BLaER1 (cell line): ENCODE results near the gene OR6B3.

ENCODE experiments used
- H3K27ac ChIP-seq: shearing (Covaris generic); formaldehyde crosslinking; 2 replicates; pipeline ENCODE4 v1.8.1; 2022
- H3K27me3 ChIP-seq: shearing (Covaris generic); formaldehyde crosslinking; 2 replicates; pipeline ENCODE4 v1.8.1; 2022
- H3K36me3 ChIP-seq: shearing (Covaris generic); formaldehyde crosslinking; 2 replicates; pipeline ENCODE4 v1.8.1; 2022
- H3K4me1 ChIP-seq: shearing (Covaris generic); formaldehyde crosslinking; 2 replicates; pipeline ENCODE4 v1.8.1; 2022
- H3K4me2 ChIP-seq: shearing (Covaris generic); formaldehyde crosslinking; 2 replicates; pipeline ENCODE4 v1.8.1; 2022
- H3K4me3 ChIP-seq: shearing (Covaris generic); formaldehyde crosslinking; 2 replicates; pipeline ENCODE4 v1.8.1; 2022
- H3K9ac ChIP-seq: shearing (Covaris generic); formaldehyde crosslinking; 2 replicates; pipeline ENCODE4 v1.8.1; 2022
- H3K9me3 ChIP-seq: shearing (Covaris generic); formaldehyde crosslinking; 2 replicates; pipeline ENCODE4 v1.8.1; 2022
- H4K20me1 ChIP-seq: shearing (Covaris generic); formaldehyde crosslinking; 2 replicates; pipeline ENCODE4 v1.8.1; 2022
- Cebpa-rat ChIP-seq: shearing (Covaris generic); IDR thresholded peaks from 2 replicates; pipeline ENCODE4 v1.8.1; 2022

The OR6B3 gene

GRCh38 chr2:240053173-240054155 is at the start of gene OR6B3:
Gene OR6B3, minus strand, starts transcription at chr2:240053521.
- no peak for TF ChIP-seq Cebpa-rat
- Histone ChIP-seq H3K9me3 (no peaks in the 10 kb centered on the region), H3K4me2 (no peak within 1 kb of the TSS), H3K9ac (no peak within 1 kb of the TSS), H3K27ac (no peak within 1 kb of the TSS), H3K36me3 (no peaks in the 10 kb centered on the region), H4K20me1 (no peaks in the 10 kb centered on the region), H3K4me3 (no peak within 1 kb of the TSS), H3K27me3 (no peaks in the 10 kb centered on the region), H3K4me1 (peaks cover 11% of the 10 kb centered on the region)

GRCh38 chr2:240098349-240098748 is 45.0 kb upstream of the OR6B3 start:
- Histone ChIP-seq H3K27ac (no peak overlapping the region), H3K9me3 (peaks cover 16% of the 10 kb centered on the region; the same call in 1 of the 2 replicates), H3K36me3 (no peaks in the 10 kb centered on the region), H3K9ac (no peak overlapping the region), H3K4me3 (no peak overlapping the region), H3K4me2 (no peak overlapping the region), H4K20me1 (no peaks in the 10 kb centered on the region), H3K4me1 (no peaks in the 10 kb centered on the region), H3K27me3 (peaks cover 9% of the 10 kb centered on the region; the same call in 1 of the 2 replicates)
- no peak for TF ChIP-seq Cebpa-rat

- Histone ChIP-seq H3K36me3 (no peaks in the 10 kb centered on the region), H3K9ac (no peak overlapping the region), H4K20me1 (no peaks in the 10 kb centered on the region), H3K4me3 (no peak overlapping the region), H3K27me3 (peaks cover 9% of the 10 kb centered on the region; the same call in 1 of the 2 replicates), H3K9me3 (peaks cover 16% of the 10 kb centered on the region; the same call in 1 of the 2 replicates), H3K4me1 (no peaks in the 10 kb centered on the region), H3K4me2 (no peak overlapping the region), H3K27ac (no peak overlapping the region)
- no peak for TF ChIP-seq Cebpa-rat
Measured at GRCh38 chr2:240095556-240096523, 42.5 kb upstream of the OR6B3 start.

GRCh38 chr2:240089306-240089705 is 36.0 kb upstream of the OR6B3 start:
- no peak overlapping the region for H3K4me2 ChIP-seq
- no peaks in the 10 kb centered on the region for H4K20me1 ChIP-seq
- H3K27ac ChIP-seq: no peak overlapping the region
- H3K9me3 ChIP-seq: peaks cover 17% of the 10 kb centered on the region
- H3K27me3 ChIP-seq: no peaks in the 10 kb centered on the region
- no peak overlapping the region for H3K4me3 ChIP-seq
- TF ChIP-seq Cebpa-rat: no peak
- H3K9ac ChIP-seq: no peak overlapping the region
- no peaks in the 10 kb centered on the region for H3K36me3 ChIP-seq
- H3K4me1 ChIP-seq: no peaks in the 10 kb centered on the region

- Histone ChIP-seq H3K36me3 (no peaks in the 10 kb centered on the region), H3K4me1 (no peaks in the 10 kb centered on the region), H4K20me1 (no peaks in the 10 kb centered on the region), H3K9me3 (peaks cover 17% of the 10 kb centered on the region), H3K27me3 (no peaks in the 10 kb centered on the region), H3K9ac (no peak overlapping the region), H3K4me2 (no peak overlapping the region), H3K27ac (no peak overlapping the region), H3K4me3 (no peak overlapping the region)
- TF ChIP-seq Cebpa-rat: no peak
Measured at GRCh38 chr2:240086563-240086962, 33.2 kb upstream of the OR6B3 start.

GRCh38 chr2:240078631-240079030 is 25.3 kb upstream of the OR6B3 start:
- no peaks in the 10 kb centered on the region for H4K20me1 ChIP-seq
- H3K9ac ChIP-seq: no peak overlapping the region
- H3K4me3 ChIP-seq: no peak overlapping the region
- no peak overlapping the region for H3K27ac ChIP-seq
- H3K9me3 ChIP-seq: peaks cover 29% of the 10 kb centered on the region
- H3K4me2 ChIP-seq: no peak overlapping the region
- H3K36me3 ChIP-seq: no peaks in the 10 kb centered on the region
- H3K27me3 ChIP-seq: no peaks in the 10 kb centered on the region
- H3K4me1 ChIP-seq: no peaks in the 10 kb centered on the region
- TF ChIP-seq Cebpa-rat: no peak

GRCh38 chr2:240077442-240077841 is 24.1 kb upstream of the OR6B3 start:
- H3K9me3 ChIP-seq: peaks cover 29% of the 10 kb centered on the region
- H4K20me1 ChIP-seq: no peaks in the 10 kb centered on the region
- no peaks in the 10 kb centered on the region for H3K27me3 ChIP-seq
- H3K4me2 ChIP-seq: no peak overlapping the region
- no peak for TF ChIP-seq Cebpa-rat
- H3K27ac ChIP-seq: no peak overlapping the region
- H3K9ac ChIP-seq: no peak overlapping the region
- no peaks in the 10 kb centered on the region for H3K36me3 ChIP-seq
- H3K4me3 ChIP-seq: no peak overlapping the region
- no peaks in the 10 kb centered on the region for H3K4me1 ChIP-seq

GRCh38 chr2:240074545-240074944 is 21.2 kb upstream of the OR6B3 start:
- H3K4me3 ChIP-seq: no peak overlapping the region
- no peak for TF ChIP-seq Cebpa-rat
- no peaks in the 10 kb centered on the region for H3K27me3 ChIP-seq
- H3K9me3 ChIP-seq: peaks cover 29% of the 10 kb centered on the region
- H3K9ac ChIP-seq: no peak overlapping the region
- H3K36me3 ChIP-seq: no peaks in the 10 kb centered on the region
- no peaks in the 10 kb centered on the region for H4K20me1 ChIP-seq
- no peak overlapping the region for H3K4me2 ChIP-seq
- no peaks in the 10 kb centered on the region for H3K4me1 ChIP-seq
- no peak overlapping the region for H3K27ac ChIP-seq

- H3K36me3 ChIP-seq: no peaks in the 10 kb centered on the region
- H3K9me3 ChIP-seq: peaks cover 2% of the 10 kb centered on the region; the same call in 1 of the 2 replicates
Measured at GRCh38 chr2:240070907-240071306, 17.6 kb upstream of the OR6B3 start.

More at GRCh38 chr2:240070907-240071306, 17.6 kb upstream of the OR6B3 start:
- no peak for TF ChIP-seq Cebpa-rat
- no peak overlapping the region for H3K27ac ChIP-seq
- no peaks in the 10 kb centered on the region for H3K27me3 ChIP-seq
- H3K4me2 ChIP-seq: no peak overlapping the region
- H3K9ac ChIP-seq: no peak overlapping the region
- H3K4me1 ChIP-seq: no peaks in the 10 kb centered on the region
- no peak overlapping the region for H3K4me3 ChIP-seq
- H4K20me1 ChIP-seq: no peaks in the 10 kb centered on the region
